ENCODE measurements around the gene PYGL. TPM values are rescaled to one million over a fixed set of nuclear protein-coding genes. Genes with fewer than 3 reads are reported as not detected.

Gene PYGL
- total RNA-seq, 4 donors from 2014 or later: 37.0 to 59.1 (median 51.6) TPM

GRCh38 chr14:50951032-50951431 lies 6.7 kb upstream of the PYGL start:
- WGBS, 2 donors: 93 to 96% methylated on average over 6 of the region's 6 CpGs
- intact Hi-C loops (cut with DNase I; ENCODE audit: low total_unique reads): no loop called here
- no peak overlapping the region for H3K4me3 ChIP-seq (ENCODE audit: low read depth, poor library complexity, severe bottlenecking)
- TF ChIP-seq CTCF (IDR thresholded peaks at IDR 0.05) (no peak), POLR2A (IDR thresholded peaks at IDR 0.05) (no peak)
- DNase-seq (ENCODE audit: low spot score in 2 of 2): no peak

GRCh38 chr14:50948205-50948604 lies 3.9 kb upstream of the PYGL start:
- TF ChIP-seq CTCF (IDR thresholded peaks at IDR 0.05) (no peak), POLR2A (IDR thresholded peaks at IDR 0.05) (no peak)
- no peak for DNase-seq (ENCODE audit: low spot score in 2 of 2)
- 83% methylated on average over 2 of the region's 2 CpGs for WGBS, 2 donors
- intact Hi-C loops (cut with DNase I; ENCODE audit: low total_unique reads): no loop called here
- H3K4me3 ChIP-seq (ENCODE audit: low read depth, poor library complexity, severe bottlenecking): no peak overlapping the region

GRCh38 chr14:50947446-50947845 lies 3.2 kb upstream of the PYGL start:
- 60 to 63% methylated on average over 4 of the region's 4 CpGs for WGBS, 2 donors
- TF ChIP-seq CTCF (IDR thresholded peaks at IDR 0.05) (no peak), POLR2A (IDR thresholded peaks at IDR 0.05) (no peak)
- no peak overlapping the region for H3K4me3 ChIP-seq (ENCODE audit: low read depth, poor library complexity, severe bottlenecking)
- intact Hi-C loops (cut with DNase I; ENCODE audit: low total_unique reads): no loop called here
- DNase-seq (ENCODE audit: low spot score in 2 of 2): no peak

GRCh38 chr14:50946234-50946935 lies 2.1 kb upstream of the PYGL start:
- TF ChIP-seq POLR2A (IDR thresholded peaks at IDR 0.05) (no peak), CTCF (IDR thresholded peaks at IDR 0.05) (no peak)
- 92 to 95% methylated on average over 5 of the region's 5 CpGs for WGBS, 2 donors

GRCh38 chr14:50944647-50945413 lies 547 bp upstream of the PYGL start:
- TF ChIP-seq CTCF (IDR thresholded peaks at IDR 0.05) (no peak), POLR2A (IDR thresholded peaks at IDR 0.05) (no peak)
- 4 to 5% methylated on average over 24 to 29 of the region's 29 CpGs for WGBS, 2 donors
- DNase-seq (ENCODE audit: low spot score in 2 of 2): peak; percentile 57 to 90
- intact Hi-C loops (cut with DNase I; ENCODE audit: low total_unique reads): no loop called here
- peak overlapping the region; percentile 71 for H3K4me3 ChIP-seq (ENCODE audit: low read depth, poor library complexity, severe bottlenecking)

More at GRCh38 chr14:50946234-50946935, 2.1 kb upstream of the PYGL start:
- intact Hi-C loops (cut with DNase I; ENCODE audit: low total_unique reads): no loop called here
- DNase-seq (ENCODE audit: low spot score in 2 of 2): no peak
- no peak overlapping the region for H3K4me3 ChIP-seq (ENCODE audit: low read depth, poor library complexity, severe bottlenecking)
